IPS-15b (cell line): ENCODE data around the gene KIAA1755.

Source experiments
- H3K27me3 ChIP-seq: one replicate; pipeline ENCODE4 v1.6.1; 2013; ENCODE audit warnings: low read length; ENCODE audit not compliant: control insufficient read depth, insufficient read depth
- H3K36me3 ChIP-seq: one replicate; pipeline ENCODE4 v1.6.1; 2013; ENCODE audit warnings: low read length; ENCODE audit not compliant: control insufficient read depth, insufficient read depth
- H3K4me1 ChIP-seq: one replicate; pipeline ENCODE4 v1.6.1; 2013; ENCODE audit warnings: mild to moderate bottlenecking, low read length; ENCODE audit not compliant: control insufficient read depth, insufficient read depth
- H3K4me3 ChIP-seq: one replicate; pipeline ENCODE4 v1.5.1; 2013; ENCODE audit warnings: low read depth, low read length
- H3K9ac ChIP-seq: one replicate; pipeline ENCODE4 v1.6.1; 2013; ENCODE audit warnings: low read depth, mild to moderate bottlenecking, low read length
- H3K9me3 ChIP-seq: one replicate; pipeline ENCODE4 v1.6.1; 2013; ENCODE audit warnings: mild to moderate bottlenecking, low read length; ENCODE audit not compliant: control insufficient read depth, insufficient read depth

The KIAA1755 gene

GRCh38 chr20:38221119-38221589 lies 39.4 kb downstream of the KIAA1755 start:
- Histone ChIP-seq H3K4me1 (peaks cover 2% of the 10 kb centered on the region), H3K36me3 (no peaks in the 10 kb centered on the region), H3K9ac (no peak overlapping the region), H3K27me3 (peaks cover 2% of the 10 kb centered on the region), H3K4me3 (peak overlapping the region; percentile 20), H3K9me3 (no peaks in the 10 kb centered on the region)

- Histone ChIP-seq H3K4me1 (peaks cover 2% of the 10 kb centered on the region), H3K36me3 (no peaks in the 10 kb centered on the region), H3K27me3 (peaks cover 2% of the 10 kb centered on the region), H3K9ac (no peak overlapping the region), H3K4me3 (peak overlapping the region; percentile 20), H3K9me3 (no peaks in the 10 kb centered on the region)
These were observed 39.9 kb downstream of the KIAA1755 start for GRCh38 chr20:38220587-38221118.

DNA sequence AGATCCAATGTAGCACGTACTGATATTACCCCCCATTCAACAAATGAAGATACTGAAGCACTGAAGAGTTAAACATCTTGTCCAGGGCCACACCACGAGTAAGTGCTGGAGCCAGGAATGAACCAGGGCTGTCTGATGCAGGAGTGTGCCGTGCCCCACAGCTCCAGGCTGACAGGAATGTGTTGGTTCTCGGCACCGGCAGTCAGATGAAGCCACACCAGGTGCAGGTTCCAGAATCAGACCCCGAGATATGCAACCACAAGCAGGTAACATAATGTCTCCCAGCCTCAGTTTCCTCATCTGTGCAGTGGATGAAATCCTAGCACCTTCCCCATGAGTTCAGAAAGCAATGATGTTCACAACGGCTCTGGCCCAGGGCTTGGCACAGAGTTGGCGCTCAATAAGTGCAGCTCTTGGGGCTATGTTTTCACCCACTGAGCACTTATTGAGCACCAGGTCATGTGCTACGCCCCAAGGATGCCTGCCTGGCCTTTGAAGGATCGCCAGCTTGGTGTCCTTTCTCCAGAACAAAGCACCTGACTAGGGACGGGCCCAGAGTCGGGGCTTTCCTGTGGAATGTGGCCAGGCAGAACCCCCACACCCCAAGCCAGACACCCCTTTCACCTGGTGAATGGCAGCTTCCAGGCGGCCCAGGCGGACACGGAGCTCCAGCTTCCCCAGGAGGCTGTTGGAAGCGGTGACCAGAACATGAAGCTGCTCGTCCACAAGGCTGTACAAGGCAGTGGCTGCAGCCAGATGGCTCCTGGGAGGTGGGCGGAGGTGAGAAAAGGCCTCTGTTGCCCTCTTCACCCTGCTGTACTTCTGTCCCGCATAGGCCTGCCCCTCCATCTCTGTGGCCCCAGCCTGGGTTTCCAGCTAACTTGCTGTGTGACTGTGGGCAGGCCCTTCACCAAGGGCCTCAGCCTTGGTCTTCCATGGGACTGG lies 41.3 kb downstream of the KIAA1755 start:
- H3K4me1 ChIP-seq = peaks cover 2% of the 10 kb centered on the region
- H3K36me3 ChIP-seq = no peaks in the 10 kb centered on the region
- H3K9me3 ChIP-seq = no peaks in the 10 kb centered on the region
- no peak overlapping the region for H3K9ac ChIP-seq
- peaks cover 2% of the 10 kb centered on the region for H3K27me3 ChIP-seq
- H3K4me3 ChIP-seq = no peak overlapping the region

DNA sequence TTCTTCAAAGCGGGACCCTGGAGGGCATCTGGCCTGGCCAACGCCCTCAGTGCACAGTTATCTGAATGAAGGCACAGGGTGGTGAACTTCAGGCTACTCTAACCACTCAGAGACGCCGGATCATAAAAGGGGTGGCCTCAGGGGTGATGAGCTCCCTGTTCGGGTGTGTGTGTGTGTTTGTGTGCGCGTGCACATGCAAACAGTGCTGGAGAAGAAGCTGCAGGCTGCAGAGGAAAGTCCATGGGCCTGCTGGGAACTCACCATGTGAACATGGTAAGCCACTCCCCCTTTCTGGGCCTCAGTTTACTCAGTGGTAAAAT lies 42.0 kb downstream of the KIAA1755 start:
- Histone ChIP-seq H3K4me1 (peaks cover 2% of the 10 kb centered on the region), H3K27me3 (peaks cover 2% of the 10 kb centered on the region), H3K36me3 (no peaks in the 10 kb centered on the region), H3K4me3 (no peak overlapping the region), H3K9me3 (no peaks in the 10 kb centered on the region), H3K9ac (no peak overlapping the region)

- Histone ChIP-seq H3K4me3 (no peak overlapping the region), H3K27me3 (peaks cover 2% of the 10 kb centered on the region), H3K9ac (no peak overlapping the region), H3K4me1 (peaks cover 2% of the 10 kb centered on the region), H3K36me3 (no peaks in the 10 kb centered on the region), H3K9me3 (no peaks in the 10 kb centered on the region)
These were observed 42.6 kb downstream of the KIAA1755 start for GRCh38 chr20:38217791-38218565.

- Histone ChIP-seq H3K9me3 (no peaks in the 10 kb centered on the region), H3K4me1 (peaks cover 2% of the 10 kb centered on the region), H3K4me3 (no peak overlapping the region), H3K36me3 (no peaks in the 10 kb centered on the region), H3K9ac (no peak overlapping the region), H3K27me3 (peaks cover 2% of the 10 kb centered on the region)
These were observed 43.6 kb downstream of the KIAA1755 start for GRCh38 chr20:38216746-38217595.

DNA sequence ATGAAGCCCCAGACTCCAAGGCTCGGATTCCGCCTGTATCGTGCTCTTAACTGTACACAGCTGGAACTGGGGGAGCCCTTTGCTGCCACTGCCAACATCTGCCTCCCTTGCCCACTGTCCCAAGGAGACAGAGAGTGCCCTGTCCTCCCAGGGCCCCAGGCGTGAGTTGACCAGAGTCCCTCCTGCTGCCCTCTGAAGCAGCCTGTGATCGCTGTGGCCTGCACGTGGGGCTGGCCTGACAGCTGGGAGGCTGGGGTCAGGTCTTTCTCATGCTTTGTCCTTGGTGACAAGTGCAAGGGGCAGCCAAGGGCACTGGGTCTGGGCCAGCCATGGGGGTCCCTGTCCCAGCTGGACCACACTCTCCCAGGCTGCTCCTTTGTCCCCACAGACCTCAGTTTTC lies 44.3 kb downstream of the KIAA1755 start:
- no peaks in the 10 kb centered on the region for H3K36me3 ChIP-seq
- peaks cover 2% of the 10 kb centered on the region for H3K27me3 ChIP-seq
- no peak overlapping the region for H3K9ac ChIP-seq
- peaks cover 2% of the 10 kb centered on the region for H3K4me1 ChIP-seq
- H3K4me3 ChIP-seq = no peak overlapping the region
- no peaks in the 10 kb centered on the region for H3K9me3 ChIP-seq

DNA sequence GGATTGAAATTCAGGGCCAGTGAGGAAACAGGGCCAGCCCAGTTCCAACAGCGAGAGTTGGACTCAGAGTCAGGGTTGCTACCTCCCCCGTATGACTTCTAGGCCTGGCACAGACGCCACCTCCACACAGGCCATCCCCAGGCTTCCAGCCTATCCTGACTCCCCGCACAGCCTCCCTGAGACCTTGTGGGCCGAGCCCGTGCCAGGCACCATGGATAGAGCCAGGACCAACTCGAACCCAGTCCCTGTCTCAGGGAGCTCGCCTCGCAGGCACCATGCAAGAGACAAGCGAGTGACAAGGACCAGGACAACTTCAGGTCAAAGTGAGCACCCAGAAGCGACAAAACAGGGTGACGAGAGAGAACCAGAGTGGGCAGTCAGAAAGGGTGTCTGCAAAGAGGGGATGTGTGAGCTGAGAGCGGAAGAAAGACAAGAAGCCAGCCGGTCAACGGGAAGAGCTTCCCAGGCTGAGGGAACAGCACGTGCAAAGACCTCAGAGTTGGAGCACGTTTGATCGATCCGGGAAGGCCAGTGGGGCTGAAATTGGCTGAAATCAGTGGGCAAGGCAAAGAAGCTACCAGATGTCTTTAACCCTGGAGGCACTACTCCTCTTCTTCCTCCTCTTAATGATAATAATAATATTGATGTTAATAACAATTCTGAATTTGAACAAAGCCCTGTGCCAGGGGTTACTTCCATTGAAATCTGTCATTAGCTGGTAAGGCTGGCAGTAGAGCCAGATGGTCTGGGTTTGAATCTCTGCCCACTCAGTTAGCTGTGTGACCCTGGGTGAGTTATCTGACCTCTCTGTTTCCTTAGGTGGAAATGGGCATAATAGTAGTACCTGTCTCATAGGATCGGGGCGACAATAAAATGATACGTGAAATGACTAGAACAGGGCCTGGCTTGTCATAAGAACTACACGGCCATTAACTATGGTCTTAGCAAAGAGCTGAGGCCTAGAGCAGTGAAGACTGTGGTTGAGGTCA lies 45.0 kb downstream of the KIAA1755 start:
- Histone ChIP-seq H3K4me3 (no peak overlapping the region), H3K9me3 (no peaks in the 10 kb centered on the region), H3K27me3 (peaks cover 2% of the 10 kb centered on the region), H3K9ac (no peak overlapping the region), H3K36me3 (no peaks in the 10 kb centered on the region), H3K4me1 (peaks cover 2% of the 10 kb centered on the region)

DNA sequence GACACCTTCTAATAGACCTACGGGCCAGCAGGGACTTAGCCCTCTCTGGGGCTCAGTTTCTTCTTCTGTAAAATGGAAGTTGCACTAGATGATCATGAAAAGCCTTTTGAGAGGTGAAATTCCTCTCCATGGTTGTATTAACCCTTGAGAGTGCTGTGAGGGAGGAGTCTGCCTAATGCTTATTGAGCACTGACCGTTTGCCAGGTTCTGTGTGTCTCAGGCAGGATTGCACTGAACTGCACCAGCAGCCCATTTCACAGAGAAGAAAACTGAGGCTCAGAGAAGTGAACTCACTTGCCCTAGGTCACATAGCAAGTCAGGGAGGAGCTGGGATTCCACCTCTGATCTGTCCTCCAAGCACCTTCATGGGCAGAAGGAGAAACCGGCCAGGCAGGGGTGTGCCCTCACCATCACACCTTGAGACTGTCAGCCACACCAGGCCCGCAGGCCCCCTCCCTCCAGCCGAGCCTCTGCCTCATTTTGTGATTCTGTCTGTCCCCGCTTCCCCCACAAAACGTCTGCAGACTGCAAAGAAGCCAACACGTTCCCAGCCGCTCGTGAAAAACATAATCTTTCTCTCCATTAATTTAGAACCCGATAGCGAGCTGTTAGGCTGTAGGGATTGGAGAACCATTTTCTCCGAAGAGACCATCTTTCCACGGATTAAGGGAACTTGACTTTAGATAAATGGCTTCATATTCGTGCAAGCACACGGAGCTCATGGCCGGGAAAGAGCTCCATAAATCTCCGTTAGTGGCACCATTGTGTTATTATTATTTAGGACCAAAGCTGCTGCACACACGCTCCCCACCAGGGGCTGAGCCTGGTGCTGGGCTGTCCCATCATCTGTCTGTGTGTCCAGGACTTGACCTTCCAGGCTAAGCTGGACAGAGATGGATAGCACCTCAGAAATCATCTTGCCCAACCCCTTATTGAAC lies 46.0 kb downstream of the KIAA1755 start:
- H3K9me3 ChIP-seq = no peaks in the 10 kb centered on the region
- H3K36me3 ChIP-seq = no peaks in the 10 kb centered on the region
- peaks cover 2% of the 10 kb centered on the region for H3K4me1 ChIP-seq
- H3K9ac ChIP-seq = no peak overlapping the region
- H3K4me3 ChIP-seq = no peak overlapping the region
- H3K27me3 ChIP-seq = peaks cover 2% of the 10 kb centered on the region

- H3K4me3 ChIP-seq = no peak overlapping the region
- H3K9me3 ChIP-seq = no peaks in the 10 kb centered on the region
- H3K9ac ChIP-seq = no peak overlapping the region
- H3K4me1 ChIP-seq = peaks cover 2% of the 10 kb centered on the region
- H3K36me3 ChIP-seq = no peaks in the 10 kb centered on the region
- H3K27me3 ChIP-seq = no peaks in the 10 kb centered on the region
These were observed 47.0 kb downstream of the KIAA1755 start for GRCh38 chr20:38213607-38213940.
